Cardiac muscle cell (in vitro differentiated cells and primary cell): ENCODE data around the gene PARM1. TPM values are rescaled to one million over a fixed set of nuclear protein-coding genes. Genes with fewer than 3 reads are reported as not detected.
A peak's percentile ranks its signal among the peaks of the same experiment; 100 is the strongest.

Experiments used
- DNase-seq, 2 donors: peaks; one replicate each; pipeline versions ENCODE4 v3.0.0 to v3.0.0-alpha.2; 2010 to 2017; ENCODE audit warnings: low read depth in 1 of 2, low spot score in 1 of 2
- H3K27ac ChIP-seq: fragments of 200-600 bp; sonication (generic); 2 replicates; pipeline ENCODE4 v1.5.1; 2016
- H3K27me3 ChIP-seq: fragments of 200-600 bp; sonication (generic); 2 replicates; pipeline ENCODE4 v1.6.0; 2016; ENCODE audit warnings: control low read depth
- H3K36me3 ChIP-seq: fragments of 200-600 bp; sonication (generic); 2 replicates; pipeline ENCODE4 v1.5.1; 2016; ENCODE audit warnings: control low read depth
- H3K4me1 ChIP-seq: fragments of 200-600 bp; sonication (generic); 2 replicates; pipeline ENCODE4 v1.8.1; 2017; ENCODE audit warnings: low read depth, mild to moderate bottlenecking, mixed run types
- H3K4me3 ChIP-seq: fragments of 200-600 bp; sonication (generic); 2 replicates; pipeline ENCODE4 v1.5.1; 2016; ENCODE audit warnings: mild to moderate bottlenecking
- H3K9me3 ChIP-seq: fragments of 200-600 bp; sonication (generic); 2 replicates; pipeline ENCODE4 v1.5.1; 2017; ENCODE audit warnings: low read depth, mild to moderate bottlenecking, control low read depth
- polyA plus RNA-seq: library from polyadenylated mRNA; unstranded; fragments of >200 nt; fragmentation: Nextera tagmentation; extraction: Ambion mirVana; gene quantifications from 2 replicates; pipeline ENCODE4 v1.2.1, GENCODE V29; 2016
- total RNA-seq: library from RNA; depleted of rRNA; stranded (reverse); fragments of >200 nt; gene quantifications from 2 replicates; pipeline ENCODE4 v1.2.3, GENCODE V29; 2016
- TF ChIP-seq, protein P1 (sequence below): IDR thresholded peaks from 2 replicates; pipeline ENCODE4 v1.5.1; 2012; ENCODE audit warnings: low read depth, mild to moderate bottlenecking, low read length

The PARM1 gene
- total and polyA plus RNA-seq, 2 experiments from 2014 or later: 8.0 to 10.9 TPM

DNA sequence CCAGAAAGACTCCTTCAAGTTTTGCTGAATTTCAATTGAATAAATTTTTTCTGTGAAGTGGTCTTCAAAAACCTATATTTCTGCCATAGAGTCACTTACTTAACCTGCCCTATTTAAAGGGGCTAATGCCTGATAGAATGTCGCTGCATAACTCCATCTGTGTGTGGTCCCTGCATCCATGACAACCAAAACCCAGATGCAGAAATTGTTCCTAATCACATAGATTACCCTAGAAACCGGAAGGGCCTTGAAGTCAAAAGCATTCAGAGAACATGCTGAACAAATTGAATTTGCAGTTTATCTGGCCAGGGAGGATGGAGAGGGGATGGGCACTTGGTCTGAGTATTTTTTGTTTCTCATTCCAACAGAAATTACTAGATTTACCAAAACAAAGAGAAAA lies 1.5 kb upstream of the PARM1 start:
- Histone ChIP-seq H3K4me1 (peaks cover 3% of the 10 kb centered on the region), H3K27ac (peak overlapping the region; percentile 28), H3K27me3 (peaks cover 20% of the 10 kb centered on the region), H3K4me3 (no peak overlapping the region), H3K9me3 (no peaks in the 10 kb centered on the region), H3K36me3 (no peaks in the 10 kb centered on the region)
- TF ChIP-seq, protein P1, sequence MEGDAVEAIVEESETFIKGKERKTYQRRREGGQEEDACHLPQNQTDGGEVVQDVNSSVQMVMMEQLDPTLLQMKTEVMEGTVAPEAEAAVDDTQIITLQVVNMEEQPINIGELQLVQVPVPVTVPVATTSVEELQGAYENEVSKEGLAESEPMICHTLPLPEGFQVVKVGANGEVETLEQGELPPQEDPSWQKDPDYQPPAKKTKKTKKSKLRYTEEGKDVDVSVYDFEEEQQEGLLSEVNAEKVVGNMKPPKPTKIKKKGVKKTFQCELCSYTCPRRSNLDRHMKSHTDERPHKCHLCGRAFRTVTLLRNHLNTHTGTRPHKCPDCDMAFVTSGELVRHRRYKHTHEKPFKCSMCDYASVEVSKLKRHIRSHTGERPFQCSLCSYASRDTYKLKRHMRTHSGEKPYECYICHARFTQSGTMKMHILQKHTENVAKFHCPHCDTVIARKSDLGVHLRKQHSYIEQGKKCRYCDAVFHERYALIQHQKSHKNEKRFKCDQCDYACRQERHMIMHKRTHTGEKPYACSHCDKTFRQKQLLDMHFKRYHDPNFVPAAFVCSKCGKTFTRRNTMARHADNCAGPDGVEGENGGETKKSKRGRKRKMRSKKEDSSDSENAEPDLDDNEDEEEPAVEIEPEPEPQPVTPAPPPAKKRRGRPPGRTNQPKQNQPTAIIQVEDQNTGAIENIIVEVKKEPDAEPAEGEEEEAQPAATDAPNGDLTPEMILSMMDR: no peak
- peak in 1 of 2 donors; percentile 23 for DNase-seq

DNA sequence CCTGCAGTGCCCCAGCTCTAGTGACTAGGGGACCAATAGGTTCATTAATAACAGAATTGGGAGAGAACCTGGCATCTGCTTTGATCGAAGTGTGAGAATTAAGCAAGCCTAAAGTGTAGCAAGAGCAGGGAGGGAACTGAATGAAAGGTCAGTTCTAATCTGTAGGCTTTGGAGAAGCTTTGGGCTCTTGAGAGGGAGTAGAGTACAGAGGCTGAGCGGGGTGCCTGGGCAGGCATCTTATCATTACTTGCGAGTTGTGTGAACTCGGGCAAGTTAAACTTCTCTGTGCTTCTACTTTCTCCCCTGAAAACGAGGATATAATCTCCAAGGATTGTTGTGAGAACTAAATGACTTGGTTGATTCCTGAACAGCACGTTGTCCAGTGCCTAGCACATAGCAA lies 906 bp upstream of the PARM1 start:
- H3K27me3 ChIP-seq: peaks cover 20% of the 10 kb centered on the region
- DNase-seq: peak in 1 of 2 donors; percentile 12
- H3K9me3 ChIP-seq: no peaks in the 10 kb centered on the region
- H3K36me3 ChIP-seq: no peaks in the 10 kb centered on the region
- H3K4me1 ChIP-seq: peaks cover 3% of the 10 kb centered on the region
- peak overlapping the region; percentile 28 for H3K27ac ChIP-seq
- H3K4me3 ChIP-seq: no peak overlapping the region
- TF ChIP-seq, protein P1: no peak

DNA sequence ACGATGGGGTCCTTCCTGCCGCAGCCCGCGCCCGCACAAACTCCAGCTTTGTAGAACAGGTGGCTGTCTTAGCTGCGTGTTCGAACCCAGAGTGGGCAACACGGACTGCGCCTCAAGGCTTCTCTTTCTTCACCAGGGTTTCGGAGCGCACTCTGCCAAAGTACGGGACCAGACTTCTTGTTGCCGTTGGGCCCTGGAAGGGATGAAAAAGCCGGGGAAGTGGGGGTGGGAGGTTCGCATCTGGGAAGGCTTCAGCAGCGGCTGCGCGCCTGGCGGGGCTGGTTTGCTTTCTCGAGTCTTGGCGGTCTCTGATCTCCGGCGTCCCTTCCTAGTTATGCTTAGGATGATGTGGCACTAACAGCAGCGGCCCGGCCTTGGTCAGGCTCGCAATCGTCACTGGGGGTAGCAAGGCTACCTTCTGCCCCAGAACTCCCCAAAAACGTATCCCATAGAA lies 673 bp downstream of the PARM1 start:
- peak; percentile 0 to 14 for DNase-seq

DNA sequence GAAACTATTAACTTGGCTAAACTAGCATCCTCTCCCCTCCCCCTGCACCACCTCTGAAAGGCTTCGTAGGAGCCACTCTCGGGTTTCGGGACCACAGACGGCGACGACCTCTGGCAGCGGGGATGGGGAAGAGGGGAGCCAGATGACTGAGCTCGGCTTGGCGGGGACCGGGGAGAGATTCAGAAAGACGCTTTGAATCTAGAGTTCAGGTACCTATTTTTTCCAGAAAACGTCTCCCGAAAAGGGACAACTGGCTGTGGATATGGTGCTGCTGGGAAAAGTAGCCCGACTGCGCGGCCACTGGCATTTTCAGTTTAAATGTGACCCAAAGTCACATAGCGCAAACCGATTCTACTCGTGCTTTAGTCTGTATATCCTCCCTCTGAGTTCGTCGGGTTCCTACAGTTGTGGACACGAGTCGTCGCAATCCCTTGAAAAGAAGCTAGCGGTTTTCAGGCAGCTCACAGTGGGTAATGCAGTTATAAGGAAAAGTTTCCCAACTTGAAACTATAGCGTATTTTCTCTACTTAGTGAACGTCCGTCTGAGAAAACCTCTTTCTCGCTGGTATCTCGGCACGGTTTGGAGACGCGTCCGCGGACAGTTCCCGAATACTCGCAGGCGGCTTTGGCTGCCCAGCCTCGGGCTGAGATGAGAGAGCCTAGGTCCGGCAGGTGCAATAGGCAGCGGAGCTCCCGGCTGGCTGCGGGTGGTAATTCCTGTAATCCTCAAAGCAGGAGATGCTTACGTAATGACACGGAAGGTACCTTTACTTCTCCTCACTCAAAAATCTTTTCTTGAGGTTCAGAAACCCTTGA lies 1.3 kb downstream of the PARM1 start:
- peak; percentile 31 to 61 for DNase-seq
- Histone ChIP-seq H3K27ac (no peak overlapping the region), H3K27me3 (peaks cover 28% of the 10 kb centered on the region), H3K4me1 (peaks cover 3% of the 10 kb centered on the region), H3K36me3 (no peaks in the 10 kb centered on the region), H3K4me3 (peak overlapping the region; percentile 67), H3K9me3 (no peaks in the 10 kb centered on the region)
- TF ChIP-seq, protein P1: no peak

More for the DNA sequence above, 673 bp downstream of the PARM1 start:
- Histone ChIP-seq H3K9me3 (no peaks in the 10 kb centered on the region), H3K4me1 (peaks cover 3% of the 10 kb centered on the region), H3K27ac (no peak overlapping the region), H3K4me3 (peak overlapping the region; percentile 67), H3K36me3 (no peaks in the 10 kb centered on the region), H3K27me3 (peaks cover 28% of the 10 kb centered on the region)
- TF ChIP-seq, protein P1: no peak

DNA sequence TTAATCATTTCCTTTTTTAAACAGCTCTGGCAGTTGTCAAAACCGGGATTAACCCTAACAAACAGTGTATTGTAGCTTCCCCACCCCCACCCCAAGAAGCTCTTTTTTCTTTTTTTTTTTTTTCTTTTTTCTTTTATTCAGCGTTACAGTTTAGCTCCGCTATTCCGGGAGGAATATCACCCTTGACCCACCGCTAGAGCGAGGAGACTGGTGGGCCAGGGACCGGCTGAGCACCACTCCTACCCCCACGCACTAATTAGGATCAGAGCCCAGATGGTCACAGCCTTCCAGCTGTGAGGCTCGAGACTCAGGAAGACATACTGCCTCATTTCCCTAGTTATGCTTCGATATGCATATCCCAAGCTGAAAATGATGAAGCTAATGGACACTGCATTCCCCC lies 2.0 kb downstream of the PARM1 start:
- Histone ChIP-seq H3K9me3 (no peaks in the 10 kb centered on the region), H3K27me3 (peaks cover 28% of the 10 kb centered on the region), H3K27ac (no peak overlapping the region), H3K4me1 (peaks cover 3% of the 10 kb centered on the region), H3K4me3 (peak overlapping the region; percentile 67), H3K36me3 (no peaks in the 10 kb centered on the region)
- TF ChIP-seq, protein P1: no peak
- no peak for DNase-seq
